GM12874 (cell line): ENCODE data around the gene DNAH1.

ENCODE experiments used
- CTCF ChIP-seq: IDR thresholded peaks from 2 replicates; pipeline ENCODE4 v1.5.1; 2011; ENCODE audit warnings: low read depth, mild to moderate bottlenecking, control low read depth, low read length, moderate library complexity; ENCODE audit not compliant: insufficient read depth

DNAH1 gene

GRCh38 chr3:52289338-52289746 lies 26.8 kb upstream of the DNAH1 start:
- TF ChIP-seq CTCF: no peak

GRCh38 chr3:52289747-52290595 lies 26.1 kb upstream of the DNAH1 start:
- TF ChIP-seq CTCF: no peak

GRCh38 chr3:52290596-52291507 lies 25.3 kb upstream of the DNAH1 start:
- no peak for TF ChIP-seq CTCF

GRCh38 chr3:52291508-52292181 lies 24.5 kb upstream of the DNAH1 start:
- peak; percentile 62 for TF ChIP-seq CTCF

GRCh38 chr3:52292247-52293065 lies 23.7 kb upstream of the DNAH1 start:
- no peak for TF ChIP-seq CTCF

GRCh38 chr3:52293491-52294319 lies 22.4 kb upstream of the DNAH1 start:
- TF ChIP-seq CTCF: no peak
